ENCODE data around the gene OR10J5. TPM values are rescaled to one million over a fixed set of nuclear protein-coding genes. Genes with fewer than 3 reads are reported as not detected.

The OR10J5 gene
- not detected in 2 replicates for total RNA-seq

GRCh38 chr1:159535907-159536306 is at the start of gene OR10J5:
OR10J5 (minus strand) TSS chr1:159536007; CDS start chr1:159536007, 0 bp downstream.

Other genes starting within 250 kb of the OR10J5 start
- not detected in 2 replicates for gene FCER1A, start 233.7 kb downstream of the OR10J5 start, total RNA-seq
- not detected in 2 replicates for gene OR10J4, start 103.8 kb downstream of the OR10J5 start, total RNA-seq
- not detected in 2 replicates for gene OR10J1, start 96.3 kb downstream of the OR10J5 start, total RNA-seq
- gene APCS, start 51.8 kb upstream of the OR10J5 start, total RNA-seq, result not detected in 2 replicates
- not detected in 2 replicates for gene CRP, start 178.6 kb upstream of the OR10J5 start, total RNA-seq
- gene DUSP23, start 245.0 kb upstream of the OR10J5 start, total RNA-seq, result 15.1 and 15.8 TPM in 2 replicates